Left lung (tissue), 10 donors: Measurements from ENCODE around the gene ID2. TPM values are rescaled to one million over a fixed set of nuclear protein-coding genes. Genes with fewer than 3 reads are reported as not detected.

ENCODE experiments used
- ATAC-seq: fragments of 200-7000 bp; cut with Tn5 transposase; one replicate; pipeline ENCODE4 v1.9.1; 2020; ENCODE audit warnings: moderate library complexity
- DNase-seq, 4 donors: peaks; one replicate each; pipeline ENCODE4 v3.0.0-alpha.2; 2013 to 2020
- H3K27ac ChIP-seq, 2 donors: fragments of 200-600 bp; sonication (generic) in 1 of 2; one replicate each; pipeline versions ENCODE4 v1.5.0 to v1.8.0; 2020 to 2021
- H3K27me3 ChIP-seq, 2 donors: fragments of 200-600 bp; sonication (generic) in 1 of 2; one replicate each; pipeline versions ENCODE4 v1.5.0 to v1.8.0; 2020 to 2021
- H3K36me3 ChIP-seq, 2 donors: fragments of 200-600 bp; sonication (generic) in 1 of 2; one replicate each; pipeline versions ENCODE4 v1.5.0 to v1.8.0; 2020 to 2021
- H3K4me1 ChIP-seq, 2 donors: fragments of 200-600 bp; one replicate each; pipeline ENCODE4 v1.8.0; 2021
- H3K4me3 ChIP-seq, 2 donors: fragments of 200-600 bp; sonication (generic) in 1 of 2; one replicate each; pipeline versions ENCODE4 v1.5.0 to v1.8.0; 2020 to 2021; ENCODE audit warnings: mild to moderate bottlenecking in 1 of 2
- H3K9me3 ChIP-seq, 2 donors: fragments of 200-600 bp; sonication (generic) in 1 of 2; one replicate each; pipeline versions ENCODE4 v1.5.0 to v1.8.0; 2020 to 2021
- CTCF ChIP-seq, 2 donors: fragments of 200-600 bp; sonication (generic) in 1 of 2; IDR thresholded peaks; one replicate each; pipeline versions ENCODE4 v1.5.0 to v1.8.0; 2021; ENCODE audit warnings: antibody characterized with exemption in 2 of 2
- intact Hi-C, 2 donors: fragments of 100-400 bp; cut with DNase I; formaldehyde crosslinking; loops; one replicate each; pipeline versions ENCODE4 v1.11.2 to v1.14.2; 2022
- polyA plus RNA-seq, 6 donors: library from polyadenylated mRNA; unstranded; fragments of 120-200 nt; gene quantifications; one replicate each; pipeline ENCODE4 v1.2.1, GENCODE V29; 2013; ENCODE audit not compliant: insufficient read length in 6 of 6
- total RNA-seq, 2 donors: library from RNA; stranded (reverse); fragmentation: NEBNext Ultra II Directional; extraction: Animal tissue kit (Norgen Biotek cat#: 25700); gene quantifications; one replicate each; pipeline ENCODE4 v1.2.1, GENCODE V29; 2021
- donor health status: DM: no; HTN: yes; CAD: no.
- donor health status: DM: no; HTN: no; CAD: no.

The ID2 gene
- total and polyA plus RNA-seq, 8 donors = 67.5 to 499 (median 347) TPM

GRCh38 chr2:8676191-8676920 lies 5.5 kb upstream of the ID2 start:
- peak; percentile 87 to 95 (median 91) for DNase-seq
- H3K27ac ChIP-seq = peak overlapping the region; percentile 90 to 95
- H3K4me1 ChIP-seq = peaks cover 28 to 50% of the 10 kb centered on the region in 2 donors
- intact Hi-C loops = no loop called here
- peak; percentile 47 for ATAC-seq
- peaks cover 0 to 43% of the 10 kb centered on the region in 2 donors for H3K27me3 ChIP-seq
- TF ChIP-seq CTCF (IDR thresholded peaks at IDR 0.05) = no peak
- no peaks in the 10 kb centered on the region for H3K36me3 ChIP-seq
- H3K4me3 ChIP-seq = peak overlapping the region; percentile 17 to 58
- H3K9me3 ChIP-seq = peaks cover 0 to 12% of the 10 kb centered on the region in 2 donors

DNA sequence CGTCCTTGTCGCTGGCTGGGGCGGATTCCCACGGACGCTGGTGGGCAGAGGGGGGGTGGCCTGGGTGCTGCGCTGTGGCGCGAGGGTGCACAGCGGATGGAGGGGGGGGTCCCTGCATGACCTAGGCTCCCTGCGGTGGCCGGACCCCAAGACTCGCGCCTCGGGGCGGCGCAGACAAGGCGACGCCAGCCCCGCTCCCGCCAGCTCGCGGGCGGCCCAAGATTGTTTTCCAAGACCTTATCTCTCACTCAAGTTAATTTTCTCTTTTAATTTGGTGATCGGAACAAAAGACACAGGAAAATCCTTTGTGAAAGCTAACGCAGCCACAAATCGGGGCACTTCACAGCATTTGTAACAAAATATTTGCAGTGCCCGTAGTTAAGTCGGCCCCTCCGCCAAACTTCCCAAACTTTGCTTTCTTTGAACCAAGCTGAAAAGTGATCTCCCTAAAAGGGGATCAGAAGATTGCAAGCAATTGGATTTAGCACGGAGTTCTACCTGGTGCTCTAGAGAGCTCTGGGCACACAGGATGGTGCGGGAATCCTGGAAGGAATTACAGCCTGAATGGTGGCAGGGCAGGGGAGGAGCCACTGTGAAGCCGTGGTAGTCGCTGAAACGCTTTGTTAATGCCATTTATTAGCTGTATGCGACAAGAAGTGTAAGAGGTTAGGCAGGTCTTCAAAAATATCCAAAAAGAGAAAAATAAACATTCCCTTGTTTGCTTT lies 4.8 kb upstream of the ID2 start:
- intact Hi-C loops = no loop called here
- H3K4me3 ChIP-seq = peak overlapping the region; percentile 17 to 58
- H3K4me1 ChIP-seq = peaks cover 28 to 50% of the 10 kb centered on the region in 2 donors
- ATAC-seq = peak; percentile 3
- H3K27ac ChIP-seq = peak overlapping the region; percentile 90 to 95
- TF ChIP-seq CTCF (IDR thresholded peaks at IDR 0.05) = no peak
- DNase-seq = peak in 3 of 4 donors; percentile 80 to 85 (median 82)
- peaks cover 0 to 43% of the 10 kb centered on the region in 2 donors for H3K27me3 ChIP-seq
- H3K36me3 ChIP-seq = no peaks in the 10 kb centered on the region
- H3K9me3 ChIP-seq = peaks cover 0 to 12% of the 10 kb centered on the region in 2 donors

GRCh38 chr2:8677646-8678592 lies 3.9 kb upstream of the ID2 start:
- intact Hi-C loops = no loop called here
- peaks cover 0 to 43% of the 10 kb centered on the region in 2 donors for H3K27me3 ChIP-seq
- H3K4me3 ChIP-seq = peak overlapping the region; percentile 19 to 58
- peaks cover 28 to 50% of the 10 kb centered on the region in 2 donors for H3K4me1 ChIP-seq
- DNase-seq (peak; percentile 53 to 94 (median 88)), ATAC-seq (peak; percentile 1)
- H3K9me3 ChIP-seq = peaks cover 0 to 12% of the 10 kb centered on the region in 2 donors
- H3K27ac ChIP-seq = peak overlapping the region; percentile 90 to 95
- no peaks in the 10 kb centered on the region for H3K36me3 ChIP-seq
- no peak for TF ChIP-seq CTCF (IDR thresholded peaks at IDR 0.05)

GRCh38 chr2:8678731-8679566 lies 2.9 kb upstream of the ID2 start:
- no peaks in the 10 kb centered on the region for H3K36me3 ChIP-seq
- DNase-seq (peak; percentile 92 to 99 (median 96)), ATAC-seq (peak; percentile 61)
- peaks cover 28 to 57% of the 10 kb centered on the region in 2 donors for H3K4me1 ChIP-seq
- H3K4me3 ChIP-seq = peak overlapping the region; percentile 46 to 58
- peaks cover 0 to 43% of the 10 kb centered on the region in 2 donors for H3K27me3 ChIP-seq
- TF ChIP-seq CTCF (IDR thresholded peaks at IDR 0.05) = no peak
- peak overlapping the region; percentile 95 for H3K27ac ChIP-seq
- H3K9me3 ChIP-seq = peaks cover 0 to 10% of the 10 kb centered on the region in 2 donors
- intact Hi-C loops = no loop called here
